DOHH2 (cell line): ENCODE data around the gene WDFY4.

Source experiments
- EZH2phosphoT487 ChIP-seq: fragments of 200-600 bp; sonication (generic); IDR thresholded peaks from 2 replicates; pipeline ENCODE4 v1.6.1; 2017; ENCODE audit warnings: borderline replicate concordance, mild to moderate bottlenecking, antibody characterized with exemption, low read length, moderate library complexity, mixed read lengths
- TF ChIP-seq, protein P1 (sequence below): fragments of 200-600 bp; sonication (generic); IDR thresholded peaks from one replicate; pipeline ENCODE4 v1.5.1; 2014; ENCODE audit warnings: antibody characterized with exemption, mild to moderate bottlenecking, low read depth, low read length; ENCODE audit not compliant: poor library complexity, severe bottlenecking

DNA sequence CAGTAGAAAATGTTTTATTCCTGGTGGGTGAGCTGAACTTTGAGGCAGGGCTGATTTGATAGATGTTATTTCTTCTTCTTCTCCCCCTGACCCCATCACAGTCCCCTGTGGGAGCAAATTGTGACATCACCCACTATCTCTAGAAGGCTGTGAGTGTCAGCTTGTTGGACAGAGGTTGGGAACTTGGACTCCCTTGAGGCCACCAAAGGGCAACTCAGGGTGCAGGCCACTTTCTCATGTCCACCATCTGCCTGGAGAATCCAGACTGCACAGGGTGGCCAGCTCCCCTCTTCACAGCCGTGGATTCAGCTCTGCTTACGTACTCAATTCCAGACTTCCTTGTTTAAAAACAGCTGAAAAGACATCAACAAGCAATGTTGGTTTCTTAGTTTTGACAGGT, 151.9 kb downstream of the WDFY4 start:
- TF ChIP-seq, protein P1, sequence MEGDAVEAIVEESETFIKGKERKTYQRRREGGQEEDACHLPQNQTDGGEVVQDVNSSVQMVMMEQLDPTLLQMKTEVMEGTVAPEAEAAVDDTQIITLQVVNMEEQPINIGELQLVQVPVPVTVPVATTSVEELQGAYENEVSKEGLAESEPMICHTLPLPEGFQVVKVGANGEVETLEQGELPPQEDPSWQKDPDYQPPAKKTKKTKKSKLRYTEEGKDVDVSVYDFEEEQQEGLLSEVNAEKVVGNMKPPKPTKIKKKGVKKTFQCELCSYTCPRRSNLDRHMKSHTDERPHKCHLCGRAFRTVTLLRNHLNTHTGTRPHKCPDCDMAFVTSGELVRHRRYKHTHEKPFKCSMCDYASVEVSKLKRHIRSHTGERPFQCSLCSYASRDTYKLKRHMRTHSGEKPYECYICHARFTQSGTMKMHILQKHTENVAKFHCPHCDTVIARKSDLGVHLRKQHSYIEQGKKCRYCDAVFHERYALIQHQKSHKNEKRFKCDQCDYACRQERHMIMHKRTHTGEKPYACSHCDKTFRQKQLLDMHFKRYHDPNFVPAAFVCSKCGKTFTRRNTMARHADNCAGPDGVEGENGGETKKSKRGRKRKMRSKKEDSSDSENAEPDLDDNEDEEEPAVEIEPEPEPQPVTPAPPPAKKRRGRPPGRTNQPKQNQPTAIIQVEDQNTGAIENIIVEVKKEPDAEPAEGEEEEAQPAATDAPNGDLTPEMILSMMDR, result no peak
- no peak for TF ChIP-seq EZH2phosphoT487
